Dedifferentiated amniotic fluid mesenchymal stem cell (primary cell): ENCODE measurements around the gene GSG1L.
"Not testable (repeated sequence)": the region's sequence is repeated elsewhere in the genome, so short reads cannot be mapped to it uniquely, and the experiment has no call there.

Experiments used
- DNase-seq: peaks from one replicate; pipeline ENCODE4 v3.0.0-alpha.2; 2016; ENCODE audit errors: extremely low spot score

GSG1L gene

GRCh38 chr16:27903046-27903655 lies 160.4 kb downstream of the GSG1L start:
- no peak for DNase-seq

- no peak for DNase-seq
These were observed 161.0 kb downstream of the GSG1L start for GRCh38 chr16:27902551-27902950.

GRCh38 chr16:27901956-27902355 lies 161.6 kb downstream of the GSG1L start:
- no peak for DNase-seq

- no peak for DNase-seq
These were observed 163.8 kb downstream of the GSG1L start for GRCh38 chr16:27899736-27900135.

- DNase-seq, result no peak
These were observed 169.1 kb downstream of the GSG1L start for GRCh38 chr16:27894386-27894785.

GRCh38 chr16:27892879-27893278 lies 170.6 kb downstream of the GSG1L start:
- no peak for DNase-seq

GRCh38 chr16:27890866-27891265 lies 172.6 kb downstream of the GSG1L start:
- no peak for DNase-seq

GRCh38 chr16:27890006-27890405 lies 173.5 kb downstream of the GSG1L start:
- no peak for DNase-seq

GRCh38 chr16:27883576-27883975 lies 179.9 kb downstream of the GSG1L start:
- DNase-seq, result no peak

- no peak for DNase-seq
These were observed 183.2 kb downstream of the GSG1L start for GRCh38 chr16:27880287-27880686.

GRCh38 chr16:27879601-27880247 lies 183.8 kb downstream of the GSG1L start:
- no peak for DNase-seq

- DNase-seq, result not testable (repeated sequence)
These were observed 190.9 kb downstream of the GSG1L start for GRCh38 chr16:27872627-27873026.

- DNase-seq, result no peak
These were observed 193.3 kb downstream of the GSG1L start for GRCh38 chr16:27870116-27870798.

- DNase-seq, result no peak
These were observed 194.1 kb downstream of the GSG1L start for GRCh38 chr16:27869411-27869810.

- DNase-seq, result no peak
These were observed 195.3 kb downstream of the GSG1L start for GRCh38 chr16:27868180-27868579.

GRCh38 chr16:27867122-27868110 lies 196.1 kb downstream of the GSG1L start:
- DNase-seq, result no peak

- DNase-seq, result no peak
These were observed 200.1 kb downstream of the GSG1L start for GRCh38 chr16:27863377-27863776.

GRCh38 chr16:27862953-27863352 lies 200.6 kb downstream of the GSG1L start:
- no peak for DNase-seq

- DNase-seq, result no peak
These were observed 203.4 kb downstream of the GSG1L start for GRCh38 chr16:27860091-27860490.

- DNase-seq, result no peak
These were observed 204.5 kb downstream of the GSG1L start for GRCh38 chr16:27859020-27859419.

- DNase-seq, result no peak
These were observed 209.9 kb downstream of the GSG1L start for GRCh38 chr16:27853651-27854050.

GRCh38 chr16:27853101-27853500 lies 210.4 kb downstream of the GSG1L start:
- no peak for DNase-seq
